ENCODE data around the gene INPP4A. TPM values are rescaled to one million over a fixed set of nuclear protein-coding genes. Genes with fewer than 3 reads are reported as not detected.

Gene INPP4A
- total and polyA plus RNA-seq, 9 of the 15 experiments (the other 6 are each of a cell fraction or from before 2014, with no cell fraction given): 1.8 to 15.7 (median 8.3) TPM

DNA sequence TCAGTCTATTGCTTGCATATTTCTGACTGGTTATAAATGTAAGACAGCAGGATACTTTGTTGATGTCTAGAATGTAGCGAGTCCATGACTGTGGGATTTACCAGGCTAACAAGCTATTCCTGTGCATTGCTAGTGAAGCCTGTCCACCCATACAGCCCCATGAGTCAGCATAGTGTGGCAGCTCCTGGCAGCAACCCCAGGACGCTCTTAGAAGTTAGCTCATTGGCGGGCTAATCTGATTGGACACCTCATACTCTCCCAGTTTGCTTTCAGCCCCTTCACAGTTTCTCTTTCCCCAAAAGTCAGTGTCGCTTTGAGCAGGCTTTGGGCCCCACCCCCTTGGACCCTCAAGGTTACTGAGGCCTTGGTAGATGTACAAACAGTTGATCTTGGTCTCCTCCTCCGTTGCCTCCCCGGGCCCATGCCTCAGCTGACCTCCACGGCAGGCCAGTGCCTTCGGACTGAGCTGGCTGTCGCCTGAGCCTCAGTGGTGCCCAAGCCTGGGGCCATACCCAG, 115.7 kb downstream of the INPP4A start (continued):
- TF ChIP-seq, protein P1, sequence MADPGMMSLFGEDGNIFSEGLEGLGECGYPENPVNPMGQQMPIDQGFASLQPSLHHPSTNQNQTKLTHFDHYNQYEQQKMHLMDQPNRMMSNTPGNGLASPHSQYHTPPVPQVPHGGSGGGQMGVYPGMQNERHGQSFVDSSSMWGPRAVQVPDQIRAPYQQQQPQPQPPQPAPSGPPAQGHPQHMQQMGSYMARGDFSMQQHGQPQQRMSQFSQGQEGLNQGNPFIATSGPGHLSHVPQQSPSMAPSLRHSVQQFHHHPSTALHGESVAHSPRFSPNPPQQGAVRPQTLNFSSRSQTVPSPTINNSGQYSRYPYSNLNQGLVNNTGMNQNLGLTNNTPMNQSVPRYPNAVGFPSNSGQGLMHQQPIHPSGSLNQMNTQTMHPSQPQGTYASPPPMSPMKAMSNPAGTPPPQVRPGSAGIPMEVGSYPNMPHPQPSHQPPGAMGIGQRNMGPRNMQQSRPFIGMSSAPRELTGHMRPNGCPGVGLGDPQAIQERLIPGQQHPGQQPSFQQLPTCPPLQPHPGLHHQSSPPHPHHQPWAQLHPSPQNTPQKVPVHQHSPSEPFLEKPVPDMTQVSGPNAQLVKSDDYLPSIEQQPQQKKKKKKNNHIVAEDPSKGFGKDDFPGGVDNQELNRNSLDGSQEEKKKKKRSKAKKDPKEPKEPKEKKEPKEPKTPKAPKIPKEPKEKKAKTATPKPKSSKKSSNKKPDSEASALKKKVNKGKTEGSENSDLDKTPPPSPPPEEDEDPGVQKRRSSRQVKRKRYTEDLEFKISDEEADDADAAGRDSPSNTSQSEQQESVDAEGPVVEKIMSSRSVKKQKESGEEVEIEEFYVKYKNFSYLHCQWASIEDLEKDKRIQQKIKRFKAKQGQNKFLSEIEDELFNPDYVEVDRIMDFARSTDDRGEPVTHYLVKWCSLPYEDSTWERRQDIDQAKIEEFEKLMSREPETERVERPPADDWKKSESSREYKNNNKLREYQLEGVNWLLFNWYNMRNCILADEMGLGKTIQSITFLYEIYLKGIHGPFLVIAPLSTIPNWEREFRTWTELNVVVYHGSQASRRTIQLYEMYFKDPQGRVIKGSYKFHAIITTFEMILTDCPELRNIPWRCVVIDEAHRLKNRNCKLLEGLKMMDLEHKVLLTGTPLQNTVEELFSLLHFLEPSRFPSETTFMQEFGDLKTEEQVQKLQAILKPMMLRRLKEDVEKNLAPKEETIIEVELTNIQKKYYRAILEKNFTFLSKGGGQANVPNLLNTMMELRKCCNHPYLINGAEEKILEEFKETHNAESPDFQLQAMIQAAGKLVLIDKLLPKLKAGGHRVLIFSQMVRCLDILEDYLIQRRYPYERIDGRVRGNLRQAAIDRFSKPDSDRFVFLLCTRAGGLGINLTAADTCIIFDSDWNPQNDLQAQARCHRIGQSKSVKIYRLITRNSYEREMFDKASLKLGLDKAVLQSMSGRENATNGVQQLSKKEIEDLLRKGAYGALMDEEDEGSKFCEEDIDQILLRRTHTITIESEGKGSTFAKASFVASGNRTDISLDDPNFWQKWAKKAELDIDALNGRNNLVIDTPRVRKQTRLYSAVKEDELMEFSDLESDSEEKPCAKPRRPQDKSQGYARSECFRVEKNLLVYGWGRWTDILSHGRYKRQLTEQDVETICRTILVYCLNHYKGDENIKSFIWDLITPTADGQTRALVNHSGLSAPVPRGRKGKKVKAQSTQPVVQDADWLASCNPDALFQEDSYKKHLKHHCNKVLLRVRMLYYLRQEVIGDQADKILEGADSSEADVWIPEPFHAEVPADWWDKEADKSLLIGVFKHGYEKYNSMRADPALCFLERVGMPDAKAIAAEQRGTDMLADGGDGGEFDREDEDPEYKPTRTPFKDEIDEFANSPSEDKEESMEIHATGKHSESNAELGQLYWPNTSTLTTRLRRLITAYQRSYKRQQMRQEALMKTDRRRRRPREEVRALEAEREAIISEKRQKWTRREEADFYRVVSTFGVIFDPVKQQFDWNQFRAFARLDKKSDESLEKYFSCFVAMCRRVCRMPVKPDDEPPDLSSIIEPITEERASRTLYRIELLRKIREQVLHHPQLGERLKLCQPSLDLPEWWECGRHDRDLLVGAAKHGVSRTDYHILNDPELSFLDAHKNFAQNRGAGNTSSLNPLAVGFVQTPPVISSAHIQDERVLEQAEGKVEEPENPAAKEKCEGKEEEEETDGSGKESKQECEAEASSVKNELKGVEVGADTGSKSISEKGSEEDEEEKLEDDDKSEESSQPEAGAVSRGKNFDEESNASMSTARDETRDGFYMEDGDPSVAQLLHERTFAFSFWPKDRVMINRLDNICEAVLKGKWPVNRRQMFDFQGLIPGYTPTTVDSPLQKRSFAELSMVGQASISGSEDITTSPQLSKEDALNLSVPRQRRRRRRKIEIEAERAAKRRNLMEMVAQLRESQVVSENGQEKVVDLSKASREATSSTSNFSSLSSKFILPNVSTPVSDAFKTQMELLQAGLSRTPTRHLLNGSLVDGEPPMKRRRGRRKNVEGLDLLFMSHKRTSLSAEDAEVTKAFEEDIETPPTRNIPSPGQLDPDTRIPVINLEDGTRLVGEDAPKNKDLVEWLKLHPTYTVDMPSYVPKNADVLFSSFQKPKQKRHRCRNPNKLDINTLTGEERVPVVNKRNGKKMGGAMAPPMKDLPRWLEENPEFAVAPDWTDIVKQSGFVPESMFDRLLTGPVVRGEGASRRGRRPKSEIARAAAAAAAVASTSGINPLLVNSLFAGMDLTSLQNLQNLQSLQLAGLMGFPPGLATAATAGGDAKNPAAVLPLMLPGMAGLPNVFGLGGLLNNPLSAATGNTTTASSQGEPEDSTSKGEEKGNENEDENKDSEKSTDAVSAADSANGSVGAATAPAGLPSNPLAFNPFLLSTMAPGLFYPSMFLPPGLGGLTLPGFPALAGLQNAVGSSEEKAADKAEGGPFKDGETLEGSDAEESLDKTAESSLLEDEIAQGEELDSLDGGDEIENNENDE (IDR thresholded peaks at IDR 0.05; ENCODE audit: low read depth, low read length): no peak
- TF ChIP-seq, protein P2, sequence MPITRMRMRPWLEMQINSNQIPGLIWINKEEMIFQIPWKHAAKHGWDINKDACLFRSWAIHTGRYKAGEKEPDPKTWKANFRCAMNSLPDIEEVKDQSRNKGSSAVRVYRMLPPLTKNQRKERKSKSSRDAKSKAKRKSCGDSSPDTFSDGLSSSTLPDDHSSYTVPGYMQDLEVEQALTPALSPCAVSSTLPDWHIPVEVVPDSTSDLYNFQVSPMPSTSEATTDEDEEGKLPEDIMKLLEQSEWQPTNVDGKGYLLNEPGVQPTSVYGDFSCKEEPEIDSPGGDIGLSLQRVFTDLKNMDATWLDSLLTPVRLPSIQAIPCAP (CRISPR knock-in tag; IDR thresholded peaks at IDR 0.05; ENCODE audit: borderline replicate concordance): no peak
- TF ChIP-seq NFIC (IDR thresholded peaks at IDR 0.05) (peak; percentile 74), GABPB2 (CRISPR knock-in tag; conservative IDR thresholded peaks at IDR 0.05) (no peak), FOXA3 (CRISPR knock-in tag; conservative IDR thresholded peaks at IDR 0.05 in 1 of 2, IDR thresholded peaks at IDR 0.05 in 1 of 2) (no peak), ZNF696 (CRISPR knock-in tag; conservative IDR thresholded peaks at IDR 0.05) (no peak), ZNF239 (CRISPR knock-in tag; IDR thresholded peaks at IDR 0.05) (no peak), MAZ (CRISPR knock-in tag; conservative IDR thresholded peaks at IDR 0.05 in 1 of 2, IDR thresholded peaks at IDR 0.05 in 1 of 2) (no peak), SREBF1 (IDR thresholded peaks at IDR 0.05; ENCODE audit: borderline replicate concordance, low read depth, low read length) (no peak), ZNF253 (CRISPR knock-in tag; conservative IDR thresholded peaks at IDR 0.05) (no peak)
- TF ChIP-seq, protein P3, sequence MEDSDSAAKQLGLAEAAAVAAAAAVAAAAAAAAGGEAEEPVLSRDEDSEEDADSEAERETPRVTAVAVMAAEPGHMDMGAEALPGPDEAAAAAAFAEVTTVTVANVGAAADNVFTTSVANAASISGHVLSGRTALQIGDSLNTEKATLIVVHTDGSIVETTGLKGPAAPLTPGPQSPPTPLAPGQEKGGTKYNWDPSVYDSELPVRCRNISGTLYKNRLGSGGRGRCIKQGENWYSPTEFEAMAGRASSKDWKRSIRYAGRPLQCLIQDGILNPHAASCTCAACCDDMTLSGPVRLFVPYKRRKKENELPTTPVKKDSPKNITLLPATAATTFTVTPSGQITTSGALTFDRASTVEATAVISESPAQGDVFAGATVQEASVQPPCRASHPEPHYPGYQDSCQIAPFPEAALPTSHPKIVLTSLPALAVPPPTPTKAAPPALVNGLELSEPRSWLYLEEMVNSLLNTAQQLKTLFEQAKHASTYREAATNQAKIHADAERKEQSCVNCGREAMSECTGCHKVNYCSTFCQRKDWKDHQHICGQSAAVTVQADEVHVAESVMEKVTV (CRISPR knock-in tag; IDR thresholded peaks at IDR 0.05): no peak
- TF ChIP-seq, protein P4, sequence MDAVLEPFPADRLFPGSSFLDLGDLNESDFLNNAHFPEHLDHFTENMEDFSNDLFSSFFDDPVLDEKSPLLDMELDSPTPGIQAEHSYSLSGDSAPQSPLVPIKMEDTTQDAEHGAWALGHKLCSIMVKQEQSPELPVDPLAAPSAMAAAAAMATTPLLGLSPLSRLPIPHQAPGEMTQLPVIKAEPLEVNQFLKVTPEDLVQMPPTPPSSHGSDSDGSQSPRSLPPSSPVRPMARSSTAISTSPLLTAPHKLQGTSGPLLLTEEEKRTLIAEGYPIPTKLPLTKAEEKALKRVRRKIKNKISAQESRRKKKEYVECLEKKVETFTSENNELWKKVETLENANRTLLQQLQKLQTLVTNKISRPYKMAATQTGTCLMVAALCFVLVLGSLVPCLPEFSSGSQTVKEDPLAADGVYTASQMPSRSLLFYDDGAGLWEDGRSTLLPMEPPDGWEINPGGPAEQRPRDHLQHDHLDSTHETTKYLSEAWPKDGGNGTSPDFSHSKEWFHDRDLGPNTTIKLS (IDR thresholded peaks at IDR 0.05; ENCODE audit: borderline replicate concordance, low read depth): peak; percentile 25; the same call in 1 of the 2 replicates
